Activated T-helper 1 cell treated with anti-CD3 and anti-CD28 coated beads, Interleukin-12 subunit alpha, Interleukin-12 subunit beta, Interleukin-2, Interleukin-4 antibody, amounts not matched to agents 30 ng/mL and 10 ng/mL and 1 ng/mL, durations not matched to agents 14 hours and 24 hours and 36 hours (primary cell): Measurements from ENCODE around the gene NMNAT2. TPM values are rescaled to one million over a fixed set of nuclear protein-coding genes. Genes with fewer than 3 reads are reported as not detected.

Source experiments
- DNase-seq: peaks from one replicate; pipeline ENCODE4 v3.0.0; 2021; ENCODE audit warnings: low spot score
- H3K27ac Mint-ChIP-seq: one replicate; pipeline ENCODE4 v1.8.0; 2021; ENCODE audit warnings: mild to moderate bottlenecking, mixed read lengths
- H3K27me3 Mint-ChIP-seq: one replicate; pipeline ENCODE4 v1.8.0; 2022; ENCODE audit warnings: mild to moderate bottlenecking, moderate library complexity, mixed read lengths; ENCODE audit not compliant: insufficient read depth
- H3K36me3 Mint-ChIP-seq: one replicate; pipeline ENCODE4 v1.8.0; 2021; ENCODE audit warnings: low read depth, mixed read lengths
- H3K4me1 Mint-ChIP-seq: one replicate; pipeline ENCODE4 v1.8.0; 2021; ENCODE audit warnings: low read depth, mixed read lengths
- H3K4me3 Mint-ChIP-seq: one replicate; pipeline ENCODE4 v1.8.0; 2021; ENCODE audit warnings: mild to moderate bottlenecking, moderate library complexity, mixed read lengths
- H3K9me3 Mint-ChIP-seq: one replicate; pipeline ENCODE4 v1.8.0; 2021; ENCODE audit warnings: mixed read lengths
- intact Hi-C: fragments of 100-400 bp; cut with micrococcal nuclease; formaldehyde crosslinking; loops from one replicate; pipeline ENCODE4 v1.15.1; 2024
- total RNA-seq: library from RNA; stranded (reverse); gene quantifications from 2 replicates; pipeline ENCODE4 v1.2.3, GENCODE V29; 2022

The NMNAT2 gene
- total RNA-seq, 1 donor from 2014 or later, result not detected

DNA sequence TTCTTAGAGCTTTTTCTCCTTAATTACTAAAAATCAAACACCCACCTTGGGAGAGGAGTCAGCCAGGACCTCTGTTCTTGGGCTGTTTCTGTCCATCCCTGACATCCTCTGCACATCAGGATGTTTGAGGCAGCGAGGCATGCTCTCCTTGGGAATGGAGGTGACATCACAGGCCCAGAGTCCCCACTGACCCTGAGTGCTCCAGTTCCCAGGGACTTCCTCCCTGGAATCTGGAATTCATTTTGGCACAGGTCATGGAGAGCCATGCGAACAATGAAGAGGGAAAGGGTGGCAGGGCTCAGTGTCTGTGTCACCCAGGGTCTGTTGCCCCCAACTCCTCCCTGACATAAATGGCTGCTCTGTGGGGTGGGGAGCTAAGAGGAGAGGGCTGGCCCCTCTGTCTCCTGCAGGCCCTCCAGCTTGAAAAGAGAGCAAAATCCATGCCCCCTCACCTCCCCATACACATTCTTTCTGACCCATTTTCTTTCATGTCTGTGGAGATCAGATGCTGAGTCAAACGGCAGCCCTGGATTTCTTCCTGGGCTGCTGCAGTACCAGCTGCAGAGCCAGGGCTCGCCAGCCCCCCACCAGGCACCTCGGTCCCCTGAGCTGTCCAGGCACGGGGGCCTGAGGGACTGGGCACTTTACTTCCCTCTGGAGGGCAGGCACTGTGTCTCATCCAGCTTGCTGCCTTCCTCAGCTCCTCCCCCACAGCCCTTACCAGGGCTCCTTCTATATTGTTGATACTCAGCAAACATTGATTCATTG is 102.0 kb downstream of the NMNAT2 start:
- H3K4me3 Mint-ChIP-seq, result no peak overlapping the region
- no peaks in the 10 kb centered on the region for H3K9me3 Mint-ChIP-seq
- intact Hi-C loops, result no loop called here
- no peaks in the 10 kb centered on the region for H3K36me3 Mint-ChIP-seq
- no peak for DNase-seq
- H3K27me3 Mint-ChIP-seq, result peaks cover 1% of the 10 kb centered on the region
- no peak overlapping the region for H3K27ac Mint-ChIP-seq
- peaks cover 3% of the 10 kb centered on the region for H3K4me1 Mint-ChIP-seq

DNA sequence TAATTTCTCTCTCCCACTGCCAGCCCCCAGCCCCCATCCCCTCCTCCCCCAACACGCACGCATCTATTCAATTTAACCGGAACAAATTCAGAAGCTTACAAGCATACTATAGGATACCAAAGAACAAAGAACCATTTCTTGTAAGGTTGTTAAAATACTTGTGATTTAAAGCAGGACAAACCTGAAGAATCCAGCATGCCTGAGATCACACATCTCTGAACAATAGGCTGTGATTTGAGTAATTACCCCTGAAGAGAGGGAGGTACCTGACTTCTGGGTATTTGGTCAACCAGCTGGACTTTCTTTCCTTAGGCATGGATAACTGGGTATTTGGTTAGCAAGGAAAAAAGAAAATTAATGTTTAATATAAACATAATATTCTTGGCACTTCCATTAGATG is 105.1 kb downstream of the NMNAT2 start:
- H3K9me3 Mint-ChIP-seq, result no peaks in the 10 kb centered on the region

GRCh38 chr1:183310753-183311479 is 107.3 kb downstream of the NMNAT2 start:
- intact Hi-C loops, result no loop called here
- H3K27ac Mint-ChIP-seq, result peak overlapping the region; percentile 49

More for the DNA sequence above, 105.1 kb downstream of the NMNAT2 start:
- intact Hi-C loops, result no loop called here
- no peaks in the 10 kb centered on the region for H3K27me3 Mint-ChIP-seq
- no peak for DNase-seq
- no peak overlapping the region for H3K4me3 Mint-ChIP-seq
- H3K4me1 Mint-ChIP-seq, result peaks cover 13% of the 10 kb centered on the region
- no peaks in the 10 kb centered on the region for H3K36me3 Mint-ChIP-seq
- H3K27ac Mint-ChIP-seq, result no peak overlapping the region

DNA sequence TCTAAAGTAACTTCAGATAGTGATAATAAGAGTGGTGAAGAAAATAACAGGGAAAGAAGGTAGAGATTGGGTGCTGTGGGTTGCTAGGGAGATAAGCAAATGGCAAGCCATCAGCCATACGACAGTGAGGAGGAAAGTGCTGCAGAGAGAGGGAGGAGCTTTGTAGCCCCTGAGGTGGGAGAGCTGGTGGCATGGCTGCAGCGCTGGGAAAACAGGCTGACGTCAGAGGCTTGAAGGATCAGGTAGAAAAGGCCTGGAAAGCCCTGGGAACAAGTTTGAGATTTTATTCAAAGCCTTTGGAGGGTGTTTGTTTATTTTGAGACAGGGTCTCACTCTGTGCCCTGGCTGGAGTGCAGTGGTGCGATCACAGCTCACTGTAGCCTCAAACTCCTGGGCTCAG is 109.5 kb downstream of the NMNAT2 start:
- DNase-seq, result no peak
- no peaks in the 10 kb centered on the region for H3K36me3 Mint-ChIP-seq
- intact Hi-C loops, result no loop called here
- no peak overlapping the region for H3K4me3 Mint-ChIP-seq
- H3K27ac Mint-ChIP-seq, result peak overlapping the region; percentile 7
- peaks cover 13% of the 10 kb centered on the region for H3K4me1 Mint-ChIP-seq
- H3K27me3 Mint-ChIP-seq, result peaks cover 5% of the 10 kb centered on the region
- H3K9me3 Mint-ChIP-seq, result no peaks in the 10 kb centered on the region

More at GRCh38 chr1:183310753-183311479, 107.3 kb downstream of the NMNAT2 start:
- Mint-ChIP-seq H3K36me3 (no peaks in the 10 kb centered on the region), H3K27me3 (no peaks in the 10 kb centered on the region), H3K9me3 (no peaks in the 10 kb centered on the region), H3K4me1 (peaks cover 13% of the 10 kb centered on the region), H3K4me3 (no peak overlapping the region)
- no peak for DNase-seq

GRCh38 chr1:183306317-183307042 is 111.7 kb downstream of the NMNAT2 start:
- Mint-ChIP-seq H3K4me1 (peaks cover 13% of the 10 kb centered on the region), H3K27me3 (peaks cover 7% of the 10 kb centered on the region), H3K4me3 (no peak overlapping the region), H3K27ac (no peak overlapping the region), H3K9me3 (no peaks in the 10 kb centered on the region), H3K36me3 (no peaks in the 10 kb centered on the region)
- DNase-seq, result no peak
- intact Hi-C loops, result no loop called here

- no peaks in the 10 kb centered on the region for H3K4me1 Mint-ChIP-seq
- H3K27me3 Mint-ChIP-seq, result peaks cover 7% of the 10 kb centered on the region
- H3K36me3 Mint-ChIP-seq, result no peaks in the 10 kb centered on the region
- H3K4me3 Mint-ChIP-seq, result no peak overlapping the region
- H3K9me3 Mint-ChIP-seq, result no peaks in the 10 kb centered on the region
- intact Hi-C loops, result no loop called here
- no peak overlapping the region for H3K27ac Mint-ChIP-seq
- no peak for DNase-seq
Observed at GRCh38 chr1:183304440-183305107, 113.6 kb downstream of the NMNAT2 start.

DNA sequence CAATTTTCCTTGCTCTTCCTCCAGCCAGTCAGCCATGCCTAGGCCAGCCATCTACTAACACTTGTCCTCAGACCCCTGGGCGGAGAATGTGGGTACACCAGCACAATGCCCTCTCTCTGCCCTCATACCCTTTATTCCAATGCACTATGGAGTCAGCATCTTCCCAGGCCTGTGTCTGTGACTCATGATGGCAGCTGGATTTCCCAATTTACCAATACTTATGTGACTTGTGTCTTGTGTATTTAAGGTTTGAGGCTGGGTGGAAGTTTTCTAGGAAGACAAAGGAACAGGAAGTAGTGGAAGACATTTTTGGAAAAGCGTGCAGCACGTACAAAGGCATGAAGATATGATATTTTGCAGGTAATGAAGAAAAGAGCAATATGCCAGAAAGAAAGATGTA is 114.3 kb downstream of the NMNAT2 start:
- Mint-ChIP-seq H3K36me3 (no peaks in the 10 kb centered on the region), H3K27me3 (peaks cover 7% of the 10 kb centered on the region), H3K4me3 (no peak overlapping the region), H3K27ac (no peak overlapping the region), H3K9me3 (no peaks in the 10 kb centered on the region), H3K4me1 (no peaks in the 10 kb centered on the region)
- intact Hi-C loops, result no loop called here
- DNase-seq, result no peak

DNA sequence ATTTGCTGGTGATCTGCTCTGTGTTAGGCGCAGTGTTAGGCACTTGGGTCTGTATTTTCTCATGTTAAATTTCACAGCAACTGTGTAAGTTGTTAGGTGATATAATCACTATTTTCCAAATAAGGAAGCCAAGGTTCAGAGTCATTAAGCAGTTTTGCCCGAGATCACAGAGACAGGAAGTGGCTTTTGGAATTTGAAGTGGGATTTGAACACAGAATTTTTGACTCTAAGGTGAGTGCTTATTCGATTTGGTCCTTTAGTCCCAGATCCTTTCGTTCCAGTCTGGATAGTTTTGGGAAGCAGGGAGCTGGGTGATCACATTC is 114.9 kb downstream of the NMNAT2 start:
- Mint-ChIP-seq H3K36me3 (no peaks in the 10 kb centered on the region), H3K4me1 (no peaks in the 10 kb centered on the region), H3K27ac (no peak overlapping the region)

GRCh38 chr1:183302452-183303322 is 115.5 kb downstream of the NMNAT2 start:
- Mint-ChIP-seq H3K27ac (no peak overlapping the region), H3K4me3 (no peak overlapping the region), H3K27me3 (peaks cover 9% of the 10 kb centered on the region)

More for the DNA sequence above, 114.9 kb downstream of the NMNAT2 start:
- Mint-ChIP-seq H3K4me3 (no peak overlapping the region), H3K27me3 (peaks cover 7% of the 10 kb centered on the region), H3K9me3 (no peaks in the 10 kb centered on the region)
- intact Hi-C loops, result no loop called here
- no peak for DNase-seq

GRCh38 chr1:183301239-183301638 is 116.9 kb downstream of the NMNAT2 start:
- intact Hi-C loops, result no loop called here
- no peak overlapping the region for H3K27ac Mint-ChIP-seq
- no peaks in the 10 kb centered on the region for H3K36me3 Mint-ChIP-seq
- no peaks in the 10 kb centered on the region for H3K4me1 Mint-ChIP-seq
- no peaks in the 10 kb centered on the region for H3K9me3 Mint-ChIP-seq
- H3K27me3 Mint-ChIP-seq, result peaks cover 9% of the 10 kb centered on the region
- no peak overlapping the region for H3K4me3 Mint-ChIP-seq
- DNase-seq, result no peak

More at GRCh38 chr1:183302452-183303322, 115.5 kb downstream of the NMNAT2 start:
- Mint-ChIP-seq H3K36me3 (no peaks in the 10 kb centered on the region), H3K9me3 (no peaks in the 10 kb centered on the region), H3K4me1 (no peaks in the 10 kb centered on the region)
- intact Hi-C loops, result no loop called here
- no peak for DNase-seq

- no peak for DNase-seq
- Mint-ChIP-seq H3K36me3 (no peaks in the 10 kb centered on the region), H3K27ac (no peak overlapping the region), H3K27me3 (peaks cover 9% of the 10 kb centered on the region), H3K4me3 (no peak overlapping the region), H3K4me1 (no peaks in the 10 kb centered on the region), H3K9me3 (no peaks in the 10 kb centered on the region)
- intact Hi-C loops, result no loop called here
Observed at GRCh38 chr1:183300828-183301227, 117.4 kb downstream of the NMNAT2 start.

DNA sequence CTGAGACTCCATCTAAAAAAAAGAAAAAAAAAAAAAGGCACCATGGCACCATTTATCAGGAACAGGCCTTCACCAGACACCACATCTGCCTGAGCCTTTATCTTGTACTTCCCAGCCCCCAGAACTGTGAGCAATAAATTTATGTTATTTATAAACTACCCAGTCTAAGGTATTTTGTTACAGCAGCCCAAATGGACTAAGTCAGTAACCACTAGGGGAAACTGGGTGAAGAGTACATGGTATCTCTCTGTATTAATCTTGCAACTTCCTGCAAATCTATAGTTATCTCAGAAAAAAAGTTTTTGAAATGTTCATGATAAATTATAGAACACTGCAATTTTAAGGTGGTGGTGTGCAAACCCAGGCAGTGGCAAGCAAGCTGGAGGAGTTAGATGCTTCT is 117.8 kb downstream of the NMNAT2 start:
- Mint-ChIP-seq H3K27ac (no peak overlapping the region), H3K9me3 (no peaks in the 10 kb centered on the region), H3K36me3 (no peaks in the 10 kb centered on the region), H3K27me3 (peaks cover 9% of the 10 kb centered on the region), H3K4me3 (no peak overlapping the region), H3K4me1 (no peaks in the 10 kb centered on the region)
- DNase-seq, result no peak
- intact Hi-C loops, result no loop called here
